Heart left ventricle (tissue), 16 donors: ENCODE results near the gene KIRREL3. TPM values are rescaled to one million over a fixed set of nuclear protein-coding genes. Genes with fewer than 3 reads are reported as not detected.

Experiments used
- ATAC-seq, 4 donors: fragments of 200-7000 bp; cut with Tn5 transposase; one replicate each; pipeline ENCODE4 v1.9.1; 2020 to 2022; ENCODE audit warnings: moderate library complexity in 4 of 4, mild to moderate bottlenecking in 3 of 4, moderate number of reproducible peaks in 1 of 4
- DNase-seq, 5 donors: peaks; one replicate each; pipeline ENCODE4 v3.0.0-alpha.2; 2020
- H3K27ac ChIP-seq, 12 donors: fragments of 200-600 bp; sonication (generic) in 4 of 12; one replicate each; pipeline versions ENCODE4 v1.5.0 to v1.8.0; 2016 to 2022; ENCODE audit warnings: mild to moderate bottlenecking in 2 of 12
- H3K27me3 ChIP-seq, 9 donors: fragments of 200-600 bp; sonication (generic) in 2 of 9; one replicate each; pipeline versions ENCODE4 v1.5.1 to v1.8.0; 2016 to 2022; ENCODE audit warnings: mild to moderate bottlenecking in 3 of 9
- H3K36me3 ChIP-seq, 9 donors: fragments of 200-600 bp; sonication (generic) in 2 of 9; one replicate each; pipeline versions ENCODE4 v1.5.0 to v1.8.0; 2018 to 2022; ENCODE audit warnings: mild to moderate bottlenecking in 2 of 9
- H3K4me1 ChIP-seq, 12 donors: fragments of 200-600 bp; sonication (generic) in 4 of 12; one replicate each; pipeline versions ENCODE4 v1.5.0 to v1.8.0; 2016 to 2022; ENCODE audit warnings: mild to moderate bottlenecking in 3 of 12
- H3K4me3 ChIP-seq, 12 donors: fragments of 200-600 bp; sonication (generic) in 4 of 12; one replicate each; pipeline versions ENCODE4 v1.5.0 to v1.8.0; 2017 to 2022; ENCODE audit warnings: mild to moderate bottlenecking in 9 of 12, moderate library complexity in 4 of 12
- H3K9me3 ChIP-seq, 12 donors: fragments of 200-600 bp; sonication (generic) in 4 of 12; one replicate each; pipeline versions ENCODE4 v1.5.0 to v1.8.0; 2016 to 2022; ENCODE audit warnings: mild to moderate bottlenecking in 1 of 12
- CTCF ChIP-seq, 12 donors: fragments of 200-600 bp; sonication (generic) in 4 of 12; IDR thresholded peaks; one replicate each; pipeline versions ENCODE4 v1.5.0 to v1.8.0; 2018 to 2022; ENCODE audit warnings: antibody characterized with exemption in 12 of 12, mild to moderate bottlenecking in 5 of 12
- POLR2A ChIP-seq, 2 donors: fragments of 450-650 bp; IDR thresholded peaks; one replicate each; pipeline ENCODE4 v1.6.1; 2017; ENCODE audit warnings: antibody characterized with exemption in 2 of 2, mild to moderate bottlenecking in 2 of 2, moderate library complexity in 2 of 2
- WGBS, 4 donors: extraction: QIAGEN DNeasy Blood & Tissue Kit in 2 of 4; methylation state at CpG; one replicate each; pipeline versions ENCODE4 v1.1.5 to v1.1.7; 2013 to 2018; 5-methylcytosine and 5-hydroxymethylcytosine counted together
- intact Hi-C, 10 donors: fragments of 100-400 bp; cut with DNase I; formaldehyde crosslinking; loops; one replicate each; pipeline versions ENCODE4 v1.11.1 to v1.14.2; 2022
- polyA plus RNA-seq, 2 donors: library from polyadenylated mRNA; stranded (reverse); fragments of 200-250 nt; gene quantifications; one replicate each; pipeline ENCODE4 v1.2.3, GENCODE V29; 2013
- total RNA-seq, 9 donors: library from RNA; depleted of rRNA in 2 of 9; stranded (reverse); fragments of >200 nt in 2 of 9; fragmentation: NEBNext Ultra II Directional in 3 of 9; extraction: Animal tissue kit (Norgen Biotek cat#: 25700) in 3 of 9; gene quantifications; one replicate each; pipeline versions ENCODE4 v1.1.0 to v1.2.4, GENCODE V29; 2016 to 2023
- donor health status: ischemic (EF 13 %, LVEDD 7.1; RV severe dilation, severe dysfunction).
- donor health status: healthy with polysubstance abuse.
- donor health status: DM: no; HTN: yes; CAD: no.
- donor health status: DM: no; HTN: no; CAD: no.
- donor health status: ischemic (EF 25% LVEDD 6.9; RV normal size, moderate dysfunction).
- donor health status: ischemic (EF 25% LVEDD 5.7; RV mildly dilated, moderate dysfunction).
- donor health status: healthy.
- donor health status: DM: yes; HTN: yes; CAD: no.
- donor health status: ischemic (EF 35%, LVEDD 5.7; RV mildly dilated, moderate dysfunction).
- donor health status: nonischemic (EF 11% LVEDD 7.7; RV severe dilation, severe dysfunction).
- donor health status: DM: yes; HTN: yes; CAD: no.
- donor health status: PGD.
- donor health status: ischemic (EF 29% LVEDD 5.4; RV normal size, mild dysfunction).
- donor health status: nonischemic (EF 23%, LVEDD 6.1; RV moderate dilation, normal function).

Gene KIRREL3
- total and polyA plus RNA-seq, 11 donors = 0.08 to 1.3 (median 0.27) TPM

DNA sequence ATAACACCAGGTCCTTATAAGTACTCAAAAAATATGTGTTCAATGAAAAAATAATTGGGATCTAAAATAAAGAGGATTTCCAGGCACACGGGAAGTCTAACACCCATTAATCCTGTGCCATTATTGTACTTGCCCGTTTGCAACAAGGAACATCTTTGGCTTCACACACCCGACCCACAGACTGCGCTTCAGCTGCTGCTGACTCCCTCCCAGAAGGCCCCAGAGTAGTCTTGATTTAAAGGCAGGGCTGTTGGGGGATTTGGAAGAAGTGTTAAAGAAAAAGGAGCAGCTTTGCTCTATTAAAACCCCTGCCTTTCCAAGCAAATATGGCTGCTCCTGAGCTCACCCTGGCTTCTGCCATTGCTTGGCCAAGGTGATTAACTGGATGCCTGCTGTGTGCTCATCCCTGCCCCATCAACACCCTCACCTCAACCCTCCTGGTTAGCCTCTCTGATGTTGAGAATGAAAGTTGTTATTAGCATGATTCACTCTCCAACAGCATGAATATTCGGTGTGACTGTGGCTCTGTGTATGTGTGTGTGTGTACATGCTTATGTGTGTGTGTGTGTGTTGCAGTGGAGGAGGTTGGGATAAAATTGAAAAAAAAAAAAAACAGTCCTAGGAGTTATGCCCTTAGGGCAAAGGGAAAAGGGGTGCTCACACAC, 76.1 kb downstream of the KIRREL3 start:
- H3K36me3 ChIP-seq = no peaks in the 10 kb centered on the region
- H3K27me3 ChIP-seq = peaks cover 0 to 6% (median 0%) of the 10 kb centered on the region in 9 donors
- no peaks in the 10 kb centered on the region for H3K4me1 ChIP-seq
- 59 to 82% (median 71%) methylated on average over 5 of the region's 5 CpGs for WGBS, 4 donors
- no peak overlapping the region for H3K4me3 ChIP-seq
- TF ChIP-seq POLR2A (IDR thresholded peaks at IDR 0.05) (no peak), CTCF (IDR thresholded peaks at IDR 0.05) (no peak)
- ATAC-seq = no peak
- no peak overlapping the region for H3K27ac ChIP-seq
- DNase-seq = no peak
- intact Hi-C loops = no loop called here
- no peaks in the 10 kb centered on the region for H3K9me3 ChIP-seq

DNA sequence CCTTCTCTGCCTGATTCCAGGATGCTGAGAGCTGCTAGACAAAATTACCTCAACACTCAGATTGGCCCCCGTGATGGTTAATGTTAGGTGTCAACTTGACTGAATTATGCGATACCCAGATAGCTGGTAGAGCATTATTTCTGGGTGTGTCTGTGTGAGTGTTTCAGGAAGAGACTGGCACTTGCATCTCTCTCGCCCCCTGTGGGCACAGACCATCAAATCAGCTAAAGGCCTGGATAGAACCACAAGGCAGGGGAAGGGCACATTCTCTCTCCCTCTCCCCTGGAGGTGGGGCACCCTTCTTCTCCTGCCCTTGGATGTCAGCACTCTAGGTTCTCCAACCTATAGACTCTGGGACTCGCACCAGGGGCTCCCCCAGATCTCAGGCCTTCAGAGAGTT, 79.7 kb downstream of the KIRREL3 start:
- ATAC-seq = no peak
- H3K27ac ChIP-seq = no peak overlapping the region
- TF ChIP-seq CTCF (IDR thresholded peaks at IDR 0.05) (no peak), POLR2A (IDR thresholded peaks at IDR 0.05) (no peak)
- WGBS, 4 donors = 89 to 96% (median 92%) methylated on average over 3 to 4 of the region's 4 CpGs
- H3K4me1 ChIP-seq = no peaks in the 10 kb centered on the region
- DNase-seq = no peak
- H3K36me3 ChIP-seq = no peaks in the 10 kb centered on the region
- H3K4me3 ChIP-seq = no peak overlapping the region
- intact Hi-C loops = no loop called here
- no peaks in the 10 kb centered on the region for H3K9me3 ChIP-seq
- peaks cover 0 to 6% (median 0%) of the 10 kb centered on the region in 9 donors for H3K27me3 ChIP-seq

DNA sequence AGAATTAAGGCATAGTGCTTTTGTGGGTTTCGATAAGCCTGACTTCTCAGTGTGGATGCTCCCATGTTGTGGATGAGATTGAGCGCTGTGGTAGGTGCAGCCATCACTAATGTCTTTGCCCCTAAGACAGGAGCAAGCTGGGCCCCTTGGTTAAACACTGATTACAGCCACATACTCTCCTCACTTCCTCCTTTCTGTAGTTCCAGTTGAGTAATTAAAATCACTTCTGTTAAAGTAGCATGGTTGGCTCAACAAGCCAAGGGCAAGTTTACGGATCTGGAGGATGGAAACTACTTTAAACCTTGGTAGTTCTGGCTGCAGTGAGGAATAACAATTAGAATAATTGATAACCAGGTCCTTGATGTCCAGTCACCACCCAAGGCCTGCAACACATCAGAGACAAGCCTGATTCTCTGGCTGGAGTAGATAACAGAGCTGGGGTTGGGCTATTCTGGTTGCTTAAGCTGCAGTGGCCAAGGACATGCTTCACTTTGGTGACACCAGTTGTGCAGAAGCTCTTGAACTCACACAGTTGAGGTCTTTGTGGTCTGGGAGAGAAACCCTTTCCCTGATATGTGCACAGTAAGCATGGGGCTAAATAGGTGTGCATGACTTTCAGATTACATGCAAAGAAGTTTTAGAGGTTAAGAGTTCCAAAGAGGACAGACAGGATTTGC, 81.3 kb downstream of the KIRREL3 start:
- TF ChIP-seq CTCF (IDR thresholded peaks at IDR 0.05) (no peak), POLR2A (IDR thresholded peaks at IDR 0.05) (no peak)
- DNase-seq = no peak
- H3K4me1 ChIP-seq = no peaks in the 10 kb centered on the region
- ATAC-seq = no peak
- H3K36me3 ChIP-seq = no peaks in the 10 kb centered on the region
- H3K9me3 ChIP-seq = no peaks in the 10 kb centered on the region
- no peak overlapping the region for H3K4me3 ChIP-seq
- no peak overlapping the region for H3K27ac ChIP-seq
- 69 to 82% (median 75%) methylated on average over 3 of the region's 3 CpGs for WGBS, 4 donors
- H3K27me3 ChIP-seq = peaks cover 0 to 6% (median 0%) of the 10 kb centered on the region in 9 donors
- intact Hi-C loops = no loop called here

- intact Hi-C loops = no loop called here
- no peaks in the 10 kb centered on the region for H3K9me3 ChIP-seq
- ATAC-seq (no peak), DNase-seq (no peak)
- H3K36me3 ChIP-seq = no peaks in the 10 kb centered on the region
- WGBS, 4 donors = 65 to 82% (median 75%) methylated on average over 1 of the region's 1 CpG
- no peak overlapping the region for H3K4me3 ChIP-seq
- no peak for TF ChIP-seq POLR2A (IDR thresholded peaks at IDR 0.05)
- TF ChIP-seq CTCF (IDR thresholded peaks at IDR 0.05) = no peak
- H3K4me1 ChIP-seq = no peaks in the 10 kb centered on the region
- H3K27ac ChIP-seq = no peak overlapping the region
- H3K27me3 ChIP-seq = no peaks in the 10 kb centered on the region
Measured at GRCh38 chr11:126918556-126918955, 82.0 kb downstream of the KIRREL3 start.
